ENCODE data around the gene METTL16. TPM values are rescaled to one million over a fixed set of nuclear protein-coding genes. Genes with fewer than 3 reads are reported as not detected.

Gene METTL16
- total and polyA plus RNA-seq, 2 of the 8 experiments (the other 6 are each of a cell fraction or from before 2014, with no cell fraction given) = 22.8 to 59.4 TPM

DNA sequence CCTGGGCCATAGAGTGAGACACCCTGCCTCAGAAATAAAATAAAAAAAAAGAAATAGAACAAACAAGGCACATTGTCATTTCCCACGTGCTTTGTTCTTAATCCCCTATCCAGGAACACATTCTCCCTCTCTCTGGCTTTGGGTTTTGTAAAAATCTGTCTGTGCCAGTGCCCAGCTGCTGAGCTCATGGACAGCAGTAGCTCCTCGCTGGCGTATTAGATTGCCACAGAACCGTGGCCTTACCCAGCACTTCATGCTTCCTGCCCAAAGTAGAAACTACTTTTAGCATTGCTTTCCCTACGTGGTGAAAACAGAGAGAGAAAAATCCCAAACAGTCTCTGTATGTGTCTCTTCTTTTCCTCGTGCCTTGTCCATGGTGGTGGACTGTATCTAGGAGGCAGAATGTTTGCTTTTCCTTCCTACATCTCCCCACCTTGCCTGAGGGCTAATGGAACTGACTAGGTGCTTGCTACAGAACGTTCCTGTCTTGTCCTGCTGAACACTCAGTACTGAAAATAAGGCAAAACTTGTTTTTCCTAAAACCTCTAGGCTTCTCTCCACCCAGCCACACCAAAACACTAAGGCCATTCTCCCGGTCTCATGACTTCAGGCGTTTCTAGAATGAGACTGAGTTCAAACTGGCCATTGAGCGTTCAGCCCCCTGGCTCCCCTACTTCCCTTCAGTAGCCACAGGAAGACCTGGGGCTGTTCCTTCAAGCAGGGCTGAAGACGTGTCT is 137.0 kb downstream of the METTL16 start (continued):
- no peak for TF ChIP-seq RFX5 (IDR thresholded peaks at IDR 0.05; ENCODE audit: borderline replicate concordance, low read depth, low read length)
